ENCODE measurements around the gene IGSF9B. TPM values are rescaled to one million over a fixed set of nuclear protein-coding genes. Genes with fewer than 3 reads are reported as not detected.

IGSF9B gene
- total and polyA plus RNA-seq, 2 experiments from 2014 or later: 1.7 to 5.9 TPM

DNA sequence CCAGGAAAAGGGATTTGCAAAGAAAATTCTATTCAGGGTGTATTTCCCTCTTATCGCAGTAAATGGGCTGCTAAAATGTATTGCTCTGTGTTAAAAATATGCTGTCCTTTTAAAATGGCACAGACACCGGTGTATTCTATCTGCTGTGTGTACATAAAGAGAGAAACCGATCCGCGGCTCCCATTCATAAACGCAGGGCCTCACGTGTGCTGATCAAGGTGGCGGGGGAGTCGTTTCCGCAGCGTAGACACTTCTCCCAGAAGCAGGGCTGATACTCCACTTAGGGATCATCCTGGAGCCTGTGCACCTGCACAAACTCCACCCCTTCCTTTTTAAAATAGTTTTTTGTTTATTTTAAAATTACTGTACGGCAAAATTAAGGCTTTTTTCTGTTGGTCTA lies 26.1 kb upstream of the IGSF9B start:
- Histone ChIP-seq H3K4me1 (ENCODE audit: low read depth) (no peaks in the 10 kb centered on the region), H3K27ac (no peak overlapping the region), H3K27me3 (peaks cover 20% of the 10 kb centered on the region), H3K4me3 (no peak overlapping the region), H3K36me3 (no peaks in the 10 kb centered on the region), H3K9me3 (ENCODE audit: low read depth) (no peaks in the 10 kb centered on the region)
- TF ChIP-seq, protein P1, sequence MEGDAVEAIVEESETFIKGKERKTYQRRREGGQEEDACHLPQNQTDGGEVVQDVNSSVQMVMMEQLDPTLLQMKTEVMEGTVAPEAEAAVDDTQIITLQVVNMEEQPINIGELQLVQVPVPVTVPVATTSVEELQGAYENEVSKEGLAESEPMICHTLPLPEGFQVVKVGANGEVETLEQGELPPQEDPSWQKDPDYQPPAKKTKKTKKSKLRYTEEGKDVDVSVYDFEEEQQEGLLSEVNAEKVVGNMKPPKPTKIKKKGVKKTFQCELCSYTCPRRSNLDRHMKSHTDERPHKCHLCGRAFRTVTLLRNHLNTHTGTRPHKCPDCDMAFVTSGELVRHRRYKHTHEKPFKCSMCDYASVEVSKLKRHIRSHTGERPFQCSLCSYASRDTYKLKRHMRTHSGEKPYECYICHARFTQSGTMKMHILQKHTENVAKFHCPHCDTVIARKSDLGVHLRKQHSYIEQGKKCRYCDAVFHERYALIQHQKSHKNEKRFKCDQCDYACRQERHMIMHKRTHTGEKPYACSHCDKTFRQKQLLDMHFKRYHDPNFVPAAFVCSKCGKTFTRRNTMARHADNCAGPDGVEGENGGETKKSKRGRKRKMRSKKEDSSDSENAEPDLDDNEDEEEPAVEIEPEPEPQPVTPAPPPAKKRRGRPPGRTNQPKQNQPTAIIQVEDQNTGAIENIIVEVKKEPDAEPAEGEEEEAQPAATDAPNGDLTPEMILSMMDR (IDR thresholded peaks at IDR 0.05; ENCODE audit: low read depth, low read length): no peak
- DNase-seq (ENCODE audit: low read depth in 1 of 2, low spot score in 1 of 2): no peak

DNA sequence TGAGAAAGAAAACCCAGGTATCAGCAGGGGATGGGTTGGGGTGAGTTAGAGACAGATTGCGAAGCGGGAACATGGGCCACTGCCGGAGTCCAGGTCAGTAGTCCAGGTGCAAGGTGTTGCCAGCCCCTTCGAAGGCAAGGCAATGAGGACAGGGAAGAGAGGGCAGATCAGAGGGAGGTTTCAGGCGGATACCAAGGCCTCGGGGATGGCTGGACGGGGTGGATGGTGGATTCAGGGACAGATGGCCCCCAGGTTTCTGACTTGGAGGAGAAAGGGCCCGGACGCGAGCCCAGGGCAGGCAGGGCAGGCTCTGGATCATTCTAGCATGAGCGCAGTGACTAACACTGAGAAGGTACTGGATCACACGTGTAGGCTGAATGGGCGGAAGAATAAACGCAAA lies 25.4 kb upstream of the IGSF9B start:
- no peak for DNase-seq (ENCODE audit: low read depth in 1 of 2, low spot score in 1 of 2)
- Histone ChIP-seq H3K4me1 (ENCODE audit: low read depth) (no peaks in the 10 kb centered on the region), H3K27me3 (peaks cover 27% of the 10 kb centered on the region), H3K4me3 (no peak overlapping the region), H3K36me3 (no peaks in the 10 kb centered on the region), H3K9me3 (ENCODE audit: low read depth) (no peaks in the 10 kb centered on the region), H3K27ac (no peak overlapping the region)
- TF ChIP-seq, protein P1 (IDR thresholded peaks at IDR 0.05; ENCODE audit: low read depth, low read length): no peak

DNA sequence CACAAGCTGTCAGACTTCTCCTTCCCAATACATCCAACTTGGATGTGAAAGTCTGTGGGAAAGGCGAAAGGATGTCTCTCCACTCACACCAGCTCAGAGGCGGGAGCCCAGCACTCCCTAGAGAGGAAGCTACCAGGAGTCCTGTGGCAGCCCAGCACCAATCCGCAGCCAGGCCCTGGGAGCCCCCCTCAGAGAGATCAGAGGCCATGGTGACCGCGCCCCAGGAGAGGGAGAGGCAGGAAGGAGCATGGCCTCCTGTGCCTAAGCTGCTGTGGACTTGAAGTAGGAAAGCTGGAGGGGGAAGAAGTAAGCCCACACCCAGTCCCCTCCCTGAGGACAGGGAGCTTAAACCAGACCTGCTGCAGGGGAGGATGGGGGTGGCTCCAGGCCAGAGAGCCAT lies 24.4 kb upstream of the IGSF9B start:
- H3K4me3 ChIP-seq: no peak overlapping the region
- TF ChIP-seq, protein P1 (IDR thresholded peaks at IDR 0.05; ENCODE audit: low read depth, low read length): no peak
- no peak for DNase-seq (ENCODE audit: low read depth in 1 of 2, low spot score in 1 of 2)

DNA sequence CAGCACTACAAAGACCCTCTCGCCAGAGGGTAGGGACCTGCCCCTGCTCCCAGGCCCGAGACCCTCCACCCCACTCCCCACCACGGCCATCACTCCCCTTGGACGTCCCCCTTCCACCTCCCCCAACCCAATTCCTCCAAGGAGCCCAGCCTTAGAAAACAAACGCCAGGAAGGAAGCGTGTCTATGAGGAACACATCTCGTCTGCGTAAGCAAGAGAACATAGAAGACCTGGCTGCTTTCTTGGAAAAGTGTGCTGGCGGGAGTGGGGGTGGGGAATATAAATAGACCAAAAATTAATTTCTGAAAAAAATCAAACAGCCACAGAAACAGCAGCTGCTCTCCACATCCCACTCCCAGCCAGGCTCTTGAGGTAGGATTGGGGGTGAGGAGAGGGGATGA lies 23.9 kb upstream of the IGSF9B start:
- H3K27ac ChIP-seq: no peak overlapping the region

More for the DNA sequence above, 24.4 kb upstream of the IGSF9B start:
- Histone ChIP-seq H3K27me3 (peaks cover 37% of the 10 kb centered on the region), H3K27ac (no peak overlapping the region), H3K4me1 (ENCODE audit: low read depth) (no peaks in the 10 kb centered on the region), H3K9me3 (ENCODE audit: low read depth) (no peaks in the 10 kb centered on the region), H3K36me3 (no peaks in the 10 kb centered on the region)

DNA sequence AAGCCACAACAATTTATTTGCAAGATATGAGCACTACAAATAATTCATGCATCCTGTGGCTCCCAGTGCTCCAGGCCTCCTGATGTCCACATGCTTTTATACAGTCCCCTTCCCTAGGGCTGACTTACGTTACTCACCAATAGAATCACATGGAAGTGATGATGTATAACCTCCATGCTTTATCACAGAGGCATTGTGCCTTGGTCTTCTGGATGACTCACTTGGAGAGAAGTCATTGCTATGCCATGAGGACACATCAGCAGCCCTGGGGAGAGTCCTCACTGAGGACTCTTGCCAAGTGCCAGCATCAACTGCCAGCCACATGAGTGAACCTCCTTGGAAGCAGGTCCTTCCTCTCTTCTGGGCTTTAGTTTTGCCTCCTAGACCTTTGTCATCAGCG lies 22.0 kb upstream of the IGSF9B start:
- H3K36me3 ChIP-seq: no peaks in the 10 kb centered on the region

More for the DNA sequence above, 23.9 kb upstream of the IGSF9B start:
- Histone ChIP-seq H3K27me3 (peaks cover 42% of the 10 kb centered on the region), H3K36me3 (no peaks in the 10 kb centered on the region), H3K4me1 (ENCODE audit: low read depth) (no peaks in the 10 kb centered on the region), H3K4me3 (no peak overlapping the region), H3K9me3 (ENCODE audit: low read depth) (no peaks in the 10 kb centered on the region)
- TF ChIP-seq, protein P1 (IDR thresholded peaks at IDR 0.05; ENCODE audit: low read depth, low read length): no peak
- DNase-seq (ENCODE audit: low read depth in 1 of 2, low spot score in 1 of 2): no peak

More for the DNA sequence above, 22.0 kb upstream of the IGSF9B start:
- Histone ChIP-seq H3K27ac (no peak overlapping the region), H3K4me1 (ENCODE audit: low read depth) (no peaks in the 10 kb centered on the region), H3K27me3 (peaks cover 61% of the 10 kb centered on the region), H3K4me3 (no peak overlapping the region), H3K9me3 (ENCODE audit: low read depth) (no peaks in the 10 kb centered on the region)
- TF ChIP-seq, protein P1 (IDR thresholded peaks at IDR 0.05; ENCODE audit: low read depth, low read length): no peak
- DNase-seq (ENCODE audit: low read depth in 1 of 2, low spot score in 1 of 2): no peak

All from cardiac muscle cell (in vitro differentiated cells and primary cell).